Measurements from ENCODE around the gene PTAFR. TPM values are rescaled to one million over a fixed set of nuclear protein-coding genes. Genes with fewer than 3 reads are reported as not detected.

PTAFR gene
- total and polyA plus RNA-seq, 2 of the 8 experiments (the other 6 are each of a cell fraction or from before 2014, with no cell fraction given): 1.2 to 4.9 TPM

GRCh38 chr1:28154078-28154594 is 22.4 kb downstream of the PTAFR start:
- no peak overlapping the region for H3K14ac ChIP-seq (ENCODE audit: insufficient read length)
- no peak overlapping the region for H2BK12ac ChIP-seq (ENCODE audit: low read depth, low read length)
- no peaks in the 10 kb centered on the region for H3K23me2 ChIP-seq (ENCODE audit: low read depth, low read length)
- WGBS, 2 experiments (ENCODE audit: extremely low coverage in 1 of 2, insufficient coverage in 1 of 2, insufficient read length in 1 of 2, insufficient replicate concordance in 2 of 2, low coverage in 1 of 2, low lambda C conversion rate in 2 of 2, missing lambda C conversion rate in 1 of 2): 85% methylated on average over 9 of the region's 9 CpGs; no CpG with 5 or more reads in 1 of the 2 experiments
- H3K4ac ChIP-seq (replicated peaks; ENCODE audit: insufficient read length, low read depth, low read length): no peak overlapping the region
- H2BK5ac ChIP-seq (ENCODE audit: low read depth, low read length): no peak overlapping the region
- H2BK20ac ChIP-seq (ENCODE audit: low read length): no peak overlapping the region
- H3K9ac ChIP-seq (replicated peaks in 1 of 4; ENCODE audit: extremely low read depth in 1 of 4, low read depth in 3 of 4, low read length in 3 of 4): no peak overlapping the region
- H3K18ac ChIP-seq (ENCODE audit: extremely low read depth, low read length): no peak overlapping the region
- H3K9me3 ChIP-seq (ENCODE audit: insufficient read depth in 2 of 2, low read depth in 1 of 2, low read length in 1 of 2): no peaks in the 10 kb centered on the region
- no peak overlapping the region for H3K56ac ChIP-seq (replicated peaks; ENCODE audit: insufficient read length, low read depth, low read length)
- H3K27me3 ChIP-seq (replicated peaks in 1 of 4; ENCODE audit: control insufficient read depth in 3 of 4, extremely low read depth in 1 of 4, insufficient read depth in 3 of 4, low read length in 3 of 4): no peaks in the 10 kb centered on the region
- H3K79me1 ChIP-seq (ENCODE audit: low read depth, low read length): no peaks in the 10 kb centered on the region
- no peak overlapping the region for H3K23ac ChIP-seq (ENCODE audit: insufficient read length)
- H4K5ac ChIP-seq (ENCODE audit: insufficient read length, low read depth, low read length): no peak overlapping the region
- CTCF ChIA-PET (ENCODE audit: partially characterized antibody): interaction anchor here (1.2 kb wide), 1 partner anchor 9 kb away, joined by 3 read pairs; no protein-coding TSS in a partner anchor
- no peak overlapping the region for H2AFZ ChIP-seq (ENCODE audit: low read length)
- H2BK15ac ChIP-seq (ENCODE audit: low read length): no peak overlapping the region
- no peak overlapping the region for H4K91ac ChIP-seq (replicated peaks; ENCODE audit: insufficient read length, low read length)
- H3K27ac ChIP-seq (ENCODE audit: low read depth, low read length): no peak overlapping the region
- H3K79me2 ChIP-seq (ENCODE audit: control insufficient read depth in 1 of 2, insufficient read depth in 2 of 2, low read length in 2 of 2): no peaks in the 10 kb centered on the region
- H2AK5ac ChIP-seq (ENCODE audit: low read depth, low read length): no peak overlapping the region
- POLR2A ChIA-PET (ENCODE audit: partially characterized antibody): interaction anchor here (0.6 to 1.8 kb wide), 3 partner anchors 10 to 41 kb away, joined by 3 to 5 read pairs (median 3); no protein-coding TSS in a partner anchor
- FAIRE-seq: no peak
- H3K4me3 ChIP-seq (ENCODE audit: extremely low read depth in 1 of 4, insufficient read depth in 2 of 4, low read depth in 3 of 4, low read length in 4 of 4): no peak overlapping the region
- H3K36me3 ChIP-seq (ENCODE audit: control insufficient read depth in 2 of 4, insufficient read depth in 4 of 4, low read length in 3 of 4): no peaks in the 10 kb centered on the region
- H4K8ac ChIP-seq (ENCODE audit: extremely low read depth, insufficient read depth, low read length): no peak overlapping the region
- no peak overlapping the region for H3K4me2 ChIP-seq (ENCODE audit: insufficient read depth in 1 of 2, low read depth in 2 of 2, low read length in 2 of 2)
- no peak overlapping the region for H2BK120ac ChIP-seq (replicated peaks; ENCODE audit: low read depth, low read length)
- H3K4me1 ChIP-seq (replicated peaks in 1 of 4; ENCODE audit: control insufficient read depth in 3 of 4, insufficient read depth in 4 of 4, low read length in 3 of 4): no peaks in the 10 kb centered on the region
- DNase-seq (ENCODE audit: low read depth in 1 of 2, low spot score in 2 of 2): no peak
- no peaks in the 10 kb centered on the region for H4K20me1 ChIP-seq (replicated peaks in 1 of 2; ENCODE audit: control insufficient read depth in 1 of 2, insufficient read depth in 2 of 2, low read length in 2 of 2)
- TF ChIP-seq YY1 (IDR thresholded peaks at IDR 0.05; ENCODE audit: low read depth, low read length) (no peak), FOSL1 (IDR thresholded peaks at IDR 0.05; ENCODE audit: insufficient read depth, low read depth, low read length) (no peak), RBBP5 (IDR thresholded peaks at IDR 0.05; ENCODE audit: borderline replicate concordance, low read depth, low read length) (no peak), ATF2 (IDR thresholded peaks at IDR 0.05; ENCODE audit: low read length) (no peak), TEAD4 (IDR thresholded peaks at IDR 0.05; ENCODE audit: low read depth, low read length) (no peak), SIX5 (IDR thresholded peaks at IDR 0.05; ENCODE audit: low read depth, low read length) (no peak), RFX5 (IDR thresholded peaks at IDR 0.05; ENCODE audit: borderline replicate concordance, low read depth, low read length) (no peak), ASH2L (IDR thresholded peaks at IDR 0.05; ENCODE audit: low read length) (no peak)
